ENCODE measurements around the gene KARS1. TPM values are rescaled to one million over a fixed set of nuclear protein-coding genes. Genes with fewer than 3 reads are reported as not detected.

The KARS1 gene
- polyA plus RNA-seq (ENCODE audit: insufficient read length in 4 of 4): 100 to 1,000 TPM; 126 to 151 (median 135) TPM

- DNase-seq (ENCODE audit: low read depth in 4 of 4, low spot score in 2 of 4): peak; percentile 63 to 89 (median 80)
Measured at GRCh38 chr16:75647492-75648264, at the start of gene KARS1, which contains the start of gene TERF2IP. Gene KARS1 (minus strand): TSS chr16:75647665. CDS start chr16:75647639, 26 bp downstream. Gene TERF2IP (plus strand): TSS chr16:75647773. CDS start chr16:75647883, 110 bp downstream.

- no peak for DNase-seq (ENCODE audit: low read depth in 4 of 4, low spot score in 2 of 4)
Measured at GRCh38 chr16:75695708-75696107, 48.2 kb upstream of the KARS1 start.

GRCh38 chr16:75687361-75687760 lies 39.9 kb upstream of the KARS1 start:
- no peak for DNase-seq (ENCODE audit: low read depth in 4 of 4, low spot score in 2 of 4)

DNA sequence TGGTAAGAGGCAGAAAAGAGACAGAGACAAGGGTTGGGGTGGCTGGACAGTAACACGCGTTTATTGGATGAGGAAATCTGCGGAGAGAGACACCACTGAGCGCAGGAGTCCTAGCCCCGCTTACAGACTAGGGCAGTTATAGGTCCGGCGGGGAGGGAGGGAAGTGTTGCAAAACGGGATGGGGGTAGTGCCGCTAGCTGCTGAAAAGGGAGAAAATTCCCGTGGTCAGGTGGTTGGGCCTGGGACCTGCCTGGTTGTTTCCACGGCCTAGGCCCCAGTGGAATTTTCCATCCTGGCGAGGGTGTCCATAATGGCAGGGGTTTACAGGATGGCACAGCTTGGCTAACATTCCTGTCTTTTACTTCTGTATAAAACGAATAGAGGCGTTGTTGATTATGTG lies 34.8 kb upstream of the KARS1 start:
- no peak for DNase-seq (ENCODE audit: low read depth in 4 of 4, low spot score in 2 of 4)

- DNase-seq (ENCODE audit: low read depth in 4 of 4, low spot score in 2 of 4): no peak
Measured at GRCh38 chr16:75679366-75679765, 31.9 kb upstream of the KARS1 start.

DNA sequence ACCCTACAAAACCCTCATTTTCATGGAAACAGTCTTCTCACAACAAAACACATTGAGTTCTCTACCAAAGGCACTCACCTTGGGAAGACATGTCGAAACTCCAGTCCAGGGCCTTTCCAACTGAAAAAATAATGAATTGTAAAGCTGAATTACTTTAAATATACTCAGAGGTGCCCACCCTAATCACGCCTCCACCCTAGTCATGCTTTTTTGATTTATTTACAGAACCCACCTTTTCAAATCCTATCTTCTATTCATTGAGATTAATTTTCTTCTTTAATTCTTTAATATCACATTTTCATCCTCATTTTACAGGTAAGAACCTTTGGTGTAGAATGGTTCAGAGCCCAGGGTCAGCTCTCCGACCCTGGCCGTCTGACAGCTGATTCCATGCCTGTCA lies 29.4 kb upstream of the KARS1 start, which contains the start of gene CPHXL2:
Gene CPHXL2, minus strand, starts transcription at position 101 of the 400 bp plus-strand sequence. Its CDS starts 10 bp downstream, at position 91.
- DNase-seq (ENCODE audit: low read depth in 4 of 4, low spot score in 2 of 4): no peak

- no peak for DNase-seq (ENCODE audit: low read depth in 4 of 4, low spot score in 2 of 4)
Measured at GRCh38 chr16:75667503-75667902, 20.0 kb upstream of the KARS1 start.

GRCh38 chr16:75660726-75661302 lies 13.3 kb upstream of the KARS1 start:
- DNase-seq (ENCODE audit: low read depth in 4 of 4, low spot score in 2 of 4): no peak

- no peak for DNase-seq (ENCODE audit: low read depth in 4 of 4, low spot score in 2 of 4)
Measured at GRCh38 chr16:75660321-75660720, 12.9 kb upstream of the KARS1 start.

DNA sequence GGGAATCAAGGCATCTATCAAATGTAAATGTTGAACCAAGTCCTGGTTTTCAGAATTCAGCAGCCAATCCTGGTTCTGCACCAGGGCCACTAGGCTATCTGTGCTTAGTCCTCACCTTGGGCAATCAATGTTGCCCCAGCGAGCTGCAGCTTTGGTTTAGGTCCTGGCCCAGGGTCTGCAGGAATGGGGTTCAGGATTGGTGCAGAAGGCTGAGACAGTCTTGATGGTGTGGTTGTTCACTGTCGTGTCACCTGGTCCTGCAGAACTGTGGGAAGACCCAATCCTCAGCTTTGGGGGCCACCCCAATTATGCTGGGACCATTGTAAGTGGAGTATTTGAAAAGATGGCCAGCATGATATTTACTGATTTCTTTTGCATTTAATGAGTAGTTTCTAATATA lies 10.7 kb upstream of the KARS1 start:
- DNase-seq (ENCODE audit: low read depth in 4 of 4, low spot score in 2 of 4): no peak

GRCh38 chr16:75653922-75654321 lies 6.5 kb upstream of the KARS1 start:
- DNase-seq (ENCODE audit: low read depth in 4 of 4, low spot score in 2 of 4): no peak

DNA sequence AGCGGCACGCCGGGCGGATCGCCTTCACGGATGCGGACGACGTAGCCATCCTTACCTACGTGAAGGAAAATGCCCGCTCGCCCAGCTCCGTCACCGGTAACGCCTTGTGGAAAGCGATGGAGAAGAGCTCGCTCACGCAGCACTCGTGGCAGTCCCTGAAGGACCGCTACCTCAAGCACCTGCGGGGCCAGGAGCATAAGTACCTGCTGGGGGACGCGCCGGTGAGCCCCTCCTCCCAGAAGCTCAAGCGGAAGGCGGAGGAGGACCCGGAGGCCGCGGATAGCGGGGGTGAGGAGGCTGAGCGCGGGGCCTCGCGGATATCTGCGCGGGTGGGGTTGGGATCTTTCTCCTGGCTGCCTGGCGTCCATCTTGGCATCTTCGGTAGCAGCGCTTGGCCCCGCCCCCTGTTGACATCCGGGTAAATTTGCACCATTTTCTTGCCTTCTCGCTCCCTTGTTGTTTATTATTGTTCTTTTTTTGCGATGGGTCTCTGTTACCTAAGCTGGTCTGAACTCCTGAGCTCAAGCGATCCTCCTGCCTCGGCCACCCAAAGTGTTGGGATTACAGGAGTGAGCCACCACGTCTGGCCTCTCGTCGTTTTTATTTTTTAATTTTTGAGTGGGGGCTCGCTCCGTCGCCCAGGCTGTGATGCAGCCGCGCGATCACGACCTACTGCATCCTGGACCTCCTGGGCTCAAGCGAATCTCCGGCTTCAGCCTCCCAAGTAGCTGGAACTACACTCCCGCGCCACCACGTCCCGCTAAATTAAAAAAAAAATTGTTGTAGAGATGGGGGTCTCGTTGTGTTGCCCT lies 1.0 kb upstream of the KARS1 start:
- peak; percentile 76 to 89 (median 84) for DNase-seq (ENCODE audit: low read depth in 4 of 4, low spot score in 2 of 4)

DNA sequence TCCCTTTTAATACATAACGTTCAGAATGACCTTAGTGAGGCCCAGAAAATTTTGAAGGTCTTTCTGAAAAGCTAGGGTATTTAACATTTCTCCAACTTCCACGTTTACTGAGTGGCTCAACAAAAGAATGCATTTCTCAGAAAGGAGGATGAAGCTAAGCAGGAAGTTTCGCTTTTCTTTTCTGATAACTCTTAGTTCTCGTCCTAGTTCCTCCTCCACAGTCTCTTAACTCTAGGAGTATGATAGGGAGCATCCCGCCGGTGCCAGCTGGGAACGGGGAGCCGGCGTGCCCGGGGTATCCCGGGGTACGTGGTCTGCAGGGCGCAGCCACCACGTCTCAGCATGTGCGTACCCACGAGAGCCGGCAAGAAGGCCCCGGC lies 363 bp downstream of the KARS1 start:
- DNase-seq (ENCODE audit: low read depth in 4 of 4, low spot score in 2 of 4): peak in 1 of 4 donors; percentile 37

DNA sequence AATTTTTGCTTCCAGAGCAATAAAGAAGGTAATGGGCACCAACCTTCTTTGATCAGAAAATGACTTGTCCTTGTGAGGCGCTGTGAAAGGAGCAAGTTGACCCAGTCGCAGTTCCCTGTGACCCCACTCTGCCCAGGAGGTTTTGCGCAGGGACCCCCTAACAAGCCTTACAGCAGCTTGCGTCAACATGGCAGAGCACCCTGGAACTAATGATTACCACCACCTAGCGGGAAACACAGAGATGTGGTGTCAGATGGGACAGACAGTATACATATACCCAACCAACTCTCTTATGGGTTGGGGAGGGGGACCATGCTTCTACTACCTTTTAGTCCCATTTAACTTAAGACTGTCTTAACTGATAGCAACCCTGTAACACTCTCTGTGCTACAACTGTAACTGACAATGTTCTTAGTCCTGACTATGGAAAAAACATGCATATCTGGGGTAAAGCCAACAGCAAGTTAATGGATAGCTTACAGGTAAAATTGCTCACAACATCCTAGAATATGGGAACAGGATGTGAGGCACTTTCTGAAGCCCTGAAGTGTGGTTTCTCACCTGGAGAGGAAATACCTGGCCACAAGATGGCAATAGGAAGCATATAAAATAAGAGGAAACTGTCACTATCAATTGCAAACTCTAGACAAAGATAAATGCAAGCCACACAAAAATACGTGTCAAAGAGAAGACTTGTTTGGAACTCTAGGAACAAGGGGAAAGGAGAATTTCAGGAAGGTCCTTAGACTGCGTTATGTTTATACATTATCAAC lies 3.0 kb downstream of the KARS1 start:
- no peak for DNase-seq (ENCODE audit: low read depth in 4 of 4, low spot score in 2 of 4)

DNA sequence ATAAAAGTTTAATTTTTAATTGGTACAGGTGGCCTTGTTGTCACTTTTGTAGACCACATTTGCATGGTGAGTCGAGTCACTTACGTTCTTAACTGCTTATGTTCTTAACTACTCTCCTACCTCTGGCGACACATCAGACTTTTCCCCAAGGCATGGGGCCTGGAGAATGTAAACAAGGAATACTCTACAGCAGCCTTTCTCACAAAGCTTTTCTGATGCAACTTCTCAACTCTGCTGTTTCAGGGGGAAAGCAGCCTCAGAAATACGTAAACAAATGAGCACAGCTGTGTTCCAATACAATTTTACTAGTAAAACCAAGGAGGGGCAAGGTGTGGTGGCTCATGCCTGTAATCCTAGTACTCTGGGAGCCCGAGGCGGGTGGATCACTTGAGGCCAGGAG lies 6.9 kb downstream of the KARS1 start:
- DNase-seq (ENCODE audit: low read depth in 4 of 4, low spot score in 2 of 4): no peak

DNA sequence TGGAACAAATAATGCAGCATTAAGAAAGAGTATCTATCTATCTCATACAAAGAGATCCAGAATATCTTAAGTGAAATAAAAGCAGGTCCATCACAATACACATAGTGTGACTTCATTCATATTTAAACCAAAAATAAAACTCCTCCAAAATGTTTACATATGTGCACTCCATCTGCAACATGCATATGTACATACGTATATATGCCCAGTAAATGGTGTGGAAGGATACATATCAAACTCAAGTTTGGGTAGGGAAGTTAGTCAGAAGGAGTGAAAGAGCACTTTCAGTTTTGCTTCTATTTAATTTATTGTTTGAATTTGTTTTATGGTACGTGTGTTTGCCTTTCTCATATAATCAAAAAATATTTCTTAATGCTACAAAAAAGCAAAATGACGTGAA lies 12.4 kb downstream of the KARS1 start:
- no peak for DNase-seq (ENCODE audit: low read depth in 4 of 4, low spot score in 2 of 4)

GRCh38 chr16:75632857-75633256 lies 14.6 kb downstream of the KARS1 start:
- no peak for DNase-seq (ENCODE audit: low read depth in 4 of 4, low spot score in 2 of 4)

DNA sequence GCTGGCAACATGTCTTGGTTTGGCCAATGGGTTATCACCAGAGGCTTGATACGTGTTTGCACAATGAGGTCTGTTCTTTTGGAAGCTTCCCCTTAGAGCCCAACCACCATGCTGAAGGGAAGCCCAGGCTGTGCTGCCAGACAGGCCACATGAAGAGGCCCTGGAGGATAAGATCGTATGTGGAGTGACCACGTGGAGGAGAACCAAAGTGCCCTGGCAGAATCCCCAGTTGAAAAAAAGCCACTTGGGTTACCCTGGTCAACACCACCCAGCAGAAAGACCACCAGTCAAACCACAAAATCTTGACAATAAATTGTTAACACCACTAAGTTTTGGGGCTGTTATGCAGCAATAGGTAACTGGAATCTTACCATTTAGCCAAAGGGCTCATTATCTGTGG lies 17.4 kb downstream of the KARS1 start:
- no peak for DNase-seq (ENCODE audit: low read depth in 4 of 4, low spot score in 2 of 4)

DNA sequence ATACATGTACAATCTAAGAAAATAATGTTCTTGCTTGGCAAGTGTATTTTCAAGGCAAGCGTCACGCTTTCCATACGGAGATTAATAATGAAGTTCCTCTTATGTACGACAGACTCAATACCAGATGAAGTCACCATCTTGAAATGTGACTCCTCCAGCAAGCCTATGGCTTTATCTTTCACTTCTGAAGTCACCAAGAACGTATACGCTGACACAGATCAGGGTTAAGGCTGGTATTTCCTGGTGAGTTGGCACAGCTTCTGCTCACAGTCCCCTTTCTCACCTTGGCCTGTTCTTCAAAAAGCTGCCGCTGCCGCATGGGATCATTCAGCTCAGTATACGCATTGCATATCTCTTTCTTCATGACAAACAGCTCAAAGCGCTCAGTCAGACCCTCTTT lies 18.3 kb downstream of the KARS1 start:
- DNase-seq (ENCODE audit: low read depth in 4 of 4, low spot score in 2 of 4): no peak

- no peak for DNase-seq (ENCODE audit: low read depth in 4 of 4, low spot score in 2 of 4)
Measured at GRCh38 chr16:75628351-75628750, 19.1 kb downstream of the KARS1 start.

Data from left renal cortex interstitium (tissue), 4 donors.